Osteoblast (primary cell): ENCODE measurements around the gene TRANK1. TPM values are rescaled to one million over a fixed set of nuclear protein-coding genes. Genes with fewer than 3 reads are reported as not detected.

ENCODE experiments used
- DNase-seq: peaks from one replicate; pipeline ENCODE4 v3.0.0; 2011; ENCODE audit warnings: low spot score, mixed read lengths; ENCODE audit not compliant: insufficient read length; ENCODE audit errors: missing footprints
- H2AFZ ChIP-seq: 2 replicates; pipeline ENCODE4 v1.6.0; 2011; ENCODE audit warnings: mild to moderate bottlenecking, low read length
- H3K27ac ChIP-seq: 2 replicates; pipeline ENCODE4 v1.5.1; 2011; ENCODE audit warnings: mild to moderate bottlenecking, low read depth, low read length, moderate library complexity
- H3K27me3 ChIP-seq: 2 replicates; pipeline ENCODE4 v1.6.0; 2012; ENCODE audit warnings: mild to moderate bottlenecking, control low read depth, inconsistent platforms, low read length, moderate library complexity; ENCODE audit not compliant: insufficient read depth
- H3K36me3 ChIP-seq: 2 replicates; pipeline ENCODE4 v1.5.1; 2011; ENCODE audit warnings: mild to moderate bottlenecking, low read length, control low read depth, moderate library complexity; ENCODE audit not compliant: insufficient read depth
- H3K4me1 ChIP-seq: 2 replicates; pipeline ENCODE4 v1.5.1; 2011; ENCODE audit warnings: mild to moderate bottlenecking, low read length, control low read depth, moderate library complexity; ENCODE audit not compliant: insufficient read depth
- H3K4me2 ChIP-seq: 2 replicates; pipeline ENCODE4 v1.6.0; 2011; ENCODE audit warnings: mild to moderate bottlenecking, low read length; ENCODE audit not compliant: insufficient read depth
- H3K4me3 ChIP-seq: fragments of 200-600 bp; sonication (generic); 3 replicates; pipeline ENCODE4 v1.5.1; 2012; ENCODE audit warnings: mild to moderate bottlenecking, low read length, inconsistent platforms; ENCODE audit not compliant: insufficient read depth
- H3K79me2 ChIP-seq: 2 replicates; pipeline ENCODE4 v1.6.0; 2012; ENCODE audit warnings: mild to moderate bottlenecking, low read length, control low read depth, inconsistent platforms; ENCODE audit not compliant: insufficient read depth
- H3K9me3 ChIP-seq: 2 replicates; pipeline ENCODE4 v1.5.1; 2011; ENCODE audit warnings: low read depth, low read length, control low read depth
- H4K20me1 ChIP-seq: 2 replicates; pipeline ENCODE4 v1.6.0; 2012; ENCODE audit warnings: mild to moderate bottlenecking, low read length, control low read depth; ENCODE audit not compliant: insufficient read depth
- total RNA-seq: library from RNA; depleted of rRNA; stranded (reverse); fragments of >200 nt; gene quantifications from 2 replicates; pipeline ENCODE4 v1.2.3, GENCODE V29; 2012
- TF ChIP-seq, protein P1 (sequence below): IDR thresholded peaks from 2 replicates; pipeline ENCODE4 v1.5.1; 2011; ENCODE audit warnings: mild to moderate bottlenecking, low read depth, low read length, moderate library complexity; ENCODE audit errors: extremely low read depth

Gene TRANK1
- total RNA-seq, 1 donor = 30.8 TPM

GRCh38 chr3:36969540-36970432 lies 24.9 kb upstream of the TRANK1 start:
- Histone ChIP-seq H3K4me2 (peak overlapping the region; percentile 4), H3K79me2 (no peaks in the 10 kb centered on the region), H3K36me3 (no peaks in the 10 kb centered on the region), H3K4me1 (peaks cover 8% of the 10 kb centered on the region), H3K9me3 (no peaks in the 10 kb centered on the region), H2AFZ (no peak overlapping the region), H3K4me3 (no peak overlapping the region), H3K27me3 (no peaks in the 10 kb centered on the region), H3K27ac (peak overlapping the region; percentile 44), H4K20me1 (no peaks in the 10 kb centered on the region)
- DNase-seq = peak; percentile 94
- TF ChIP-seq, protein P1, sequence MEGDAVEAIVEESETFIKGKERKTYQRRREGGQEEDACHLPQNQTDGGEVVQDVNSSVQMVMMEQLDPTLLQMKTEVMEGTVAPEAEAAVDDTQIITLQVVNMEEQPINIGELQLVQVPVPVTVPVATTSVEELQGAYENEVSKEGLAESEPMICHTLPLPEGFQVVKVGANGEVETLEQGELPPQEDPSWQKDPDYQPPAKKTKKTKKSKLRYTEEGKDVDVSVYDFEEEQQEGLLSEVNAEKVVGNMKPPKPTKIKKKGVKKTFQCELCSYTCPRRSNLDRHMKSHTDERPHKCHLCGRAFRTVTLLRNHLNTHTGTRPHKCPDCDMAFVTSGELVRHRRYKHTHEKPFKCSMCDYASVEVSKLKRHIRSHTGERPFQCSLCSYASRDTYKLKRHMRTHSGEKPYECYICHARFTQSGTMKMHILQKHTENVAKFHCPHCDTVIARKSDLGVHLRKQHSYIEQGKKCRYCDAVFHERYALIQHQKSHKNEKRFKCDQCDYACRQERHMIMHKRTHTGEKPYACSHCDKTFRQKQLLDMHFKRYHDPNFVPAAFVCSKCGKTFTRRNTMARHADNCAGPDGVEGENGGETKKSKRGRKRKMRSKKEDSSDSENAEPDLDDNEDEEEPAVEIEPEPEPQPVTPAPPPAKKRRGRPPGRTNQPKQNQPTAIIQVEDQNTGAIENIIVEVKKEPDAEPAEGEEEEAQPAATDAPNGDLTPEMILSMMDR = no peak

GRCh38 chr3:36969085-36969484 lies 24.2 kb upstream of the TRANK1 start:
- no peaks in the 10 kb centered on the region for H3K36me3 ChIP-seq
- H3K79me2 ChIP-seq = no peaks in the 10 kb centered on the region
- H3K27me3 ChIP-seq = no peaks in the 10 kb centered on the region
- TF ChIP-seq, protein P1 = no peak
- H2AFZ ChIP-seq = no peak overlapping the region
- no peak overlapping the region for H3K4me3 ChIP-seq
- H3K27ac ChIP-seq = no peak overlapping the region
- no peaks in the 10 kb centered on the region for H4K20me1 ChIP-seq
- H3K9me3 ChIP-seq = no peaks in the 10 kb centered on the region
- peaks cover 8% of the 10 kb centered on the region for H3K4me1 ChIP-seq
- H3K4me2 ChIP-seq = no peak overlapping the region
- DNase-seq = peak; percentile 15

DNA sequence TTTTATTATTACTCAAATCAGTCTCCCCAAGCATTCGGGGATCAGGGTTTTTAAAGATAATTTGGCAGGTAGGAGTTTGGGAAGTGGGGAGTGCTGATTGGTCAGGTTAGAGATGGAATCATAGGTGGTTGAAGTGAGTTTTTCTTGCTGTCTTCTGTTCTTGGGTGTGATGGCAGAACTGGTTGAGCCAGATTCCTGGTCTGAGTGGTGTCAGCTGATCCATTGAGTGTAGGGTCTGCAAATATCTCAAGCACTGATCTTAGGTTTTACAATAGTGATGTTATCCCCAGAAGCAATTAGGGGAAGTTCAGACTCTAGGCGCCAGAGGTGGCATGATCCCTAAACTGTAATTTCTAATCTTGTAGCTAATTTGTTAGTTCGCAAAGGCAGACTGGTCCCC lies 20.6 kb upstream of the TRANK1 start:
- Histone ChIP-seq H3K36me3 (no peaks in the 10 kb centered on the region), H2AFZ (no peak overlapping the region), H3K27ac (no peak overlapping the region), H3K27me3 (no peaks in the 10 kb centered on the region), H3K4me1 (peaks cover 8% of the 10 kb centered on the region), H4K20me1 (no peaks in the 10 kb centered on the region), H3K4me3 (no peak overlapping the region), H3K79me2 (no peaks in the 10 kb centered on the region), H3K4me2 (no peak overlapping the region), H3K9me3 (no peaks in the 10 kb centered on the region)
- peak; percentile 8 for DNase-seq
- TF ChIP-seq, protein P1 = no peak

DNA sequence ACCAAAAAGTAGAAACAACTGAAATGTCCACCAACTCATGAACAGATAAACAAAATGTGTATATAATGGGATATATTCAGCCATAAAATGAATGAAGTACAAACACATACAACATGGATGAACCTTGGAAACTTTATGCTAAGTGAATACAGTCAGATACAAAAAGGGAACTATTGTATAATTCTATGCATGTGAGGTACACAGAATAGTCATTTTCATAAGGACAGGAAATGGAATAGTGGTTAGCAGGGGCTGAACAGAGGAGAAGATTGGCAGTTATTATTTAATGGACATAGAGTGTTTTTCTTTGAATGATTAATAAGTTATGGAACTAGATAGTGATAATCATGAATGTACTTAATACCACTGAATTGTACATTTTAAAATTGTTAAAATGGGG lies 20.0 kb upstream of the TRANK1 start:
- Histone ChIP-seq H3K9me3 (no peaks in the 10 kb centered on the region), H3K27ac (no peak overlapping the region), H3K36me3 (no peaks in the 10 kb centered on the region), H3K79me2 (no peaks in the 10 kb centered on the region), H3K4me2 (no peak overlapping the region), H3K4me3 (no peak overlapping the region), H3K4me1 (peaks cover 2% of the 10 kb centered on the region), H3K27me3 (no peaks in the 10 kb centered on the region), H2AFZ (no peak overlapping the region), H4K20me1 (no peaks in the 10 kb centered on the region)
- TF ChIP-seq, protein P1 = no peak
- no peak for DNase-seq
